PC-3 (cell line): ENCODE data around the gene BRK1. TPM values are rescaled to one million over a fixed set of nuclear protein-coding genes. Genes with fewer than 3 reads are reported as not detected.
"Not testable (repeated sequence)": the region's sequence is repeated elsewhere in the genome, so short reads cannot be mapped to it uniquely, and the experiment has no call there.

Source experiments
- ATAC-seq: fragments of 200-7000 bp; cut with Tn5 transposase; 2 replicates; pipeline ENCODE4 v1.9.1; 2020; ENCODE audit warnings: mild to moderate bottlenecking, moderate library complexity
- BruUV-seq: library from RNA; stranded (reverse); fragments of 400-500 nt; replicated peaks from 2 replicates; lab custom pipeline; 2021; lab: Mats Ljungman, UMichigan
- CTCF ChIA-PET: fragments of 300-600 bp; sonication (Branson Sonifier 250); formaldehyde crosslinking; loops from one replicate; lab custom pipeline; 2022; ENCODE audit warnings: antibody characterized with exemption; lab: Charles Lee
- POLR2A ChIA-PET: fragments of 300-600 bp; sonication (Branson Sonifier 250); formaldehyde crosslinking; loops from one replicate; lab custom pipeline; 2022; ENCODE audit warnings: antibody characterized with exemption; ENCODE audit not compliant: unreplicated experiment; lab: Charles Lee
- DNase-seq: peaks from one replicate; pipeline ENCODE4 v3.0.0-alpha.2; 2015
- H2AFZ ChIP-seq: fragments of 300-600 bp; sonication (generic); 2 replicates; pipeline ENCODE4 v1.6.0; 2016; ENCODE audit warnings: antibody characterized with exemption, low read length
- H3F3A ChIP-seq: fragments of 300-600 bp; sonication (generic); one replicate; pipeline ENCODE4 v1.6.0; 2017; ENCODE audit warnings: antibody characterized with exemption, low read length, control low read depth, mild to moderate bottlenecking; ENCODE audit not compliant: unreplicated experiment
- H3K27ac ChIP-seq: fragments of 300-600 bp; sonication (generic); 2 replicates; pipeline ENCODE4 v1.5.1; 2016; ENCODE audit warnings: mild to moderate bottlenecking, low read length
- H3K27me3 ChIP-seq: fragments of 300-600 bp; sonication (generic); 2 replicates; pipeline ENCODE4 v1.6.1; 2016; ENCODE audit warnings: low read length, mixed read lengths
- H3K36me3 ChIP-seq: fragments of 300-600 bp; sonication (generic); 2 replicates; pipeline ENCODE4 v1.6.1; 2016; ENCODE audit warnings: low read depth, mixed run types, low read length, mixed read lengths
- H3K4me1 ChIP-seq: fragments of 300-600 bp; sonication (generic); 2 replicates; pipeline ENCODE4 v1.5.1; 2016; ENCODE audit warnings: low read length; ENCODE audit not compliant: insufficient read depth
- H3K4me2 ChIP-seq: fragments of 300-600 bp; sonication (generic); 2 replicates; pipeline ENCODE4 v1.6.0; 2016; ENCODE audit warnings: low read length
- H3K4me3 ChIP-seq: fragments of 300-600 bp; sonication (generic); 2 replicates; pipeline ENCODE4 v1.5.1; 2016; ENCODE audit warnings: mild to moderate bottlenecking, low read length, mixed read lengths
- H3K79me2 ChIP-seq: fragments of 300-600 bp; sonication (generic); 2 replicates; pipeline ENCODE4 v1.6.1; 2017; ENCODE audit warnings: low read length, mixed read lengths
- H3K9ac ChIP-seq: fragments of 300-600 bp; sonication (generic); 2 replicates; pipeline ENCODE4 v1.6.0; 2016; ENCODE audit warnings: mild to moderate bottlenecking, low read length
- H3K9me2 ChIP-seq: fragments of 300-600 bp; sonication (generic); replicated peaks from 2 replicates; pipeline ENCODE4 v1.6.1; 2016; ENCODE audit warnings: mixed run types, low read length, mixed read lengths
- H3K9me3 ChIP-seq: fragments of 300-600 bp; sonication (generic); 2 replicates; pipeline ENCODE4 v1.6.1; 2016; ENCODE audit warnings: low read length, mixed read lengths
- H4K20me1 ChIP-seq: fragments of 300-600 bp; sonication (generic); 2 replicates; pipeline ENCODE4 v1.6.1; 2016; ENCODE audit warnings: low read length, mixed read lengths
- CTCF ChIP-seq: fragments of 300-600 bp; sonication (generic); conservative IDR thresholded peaks from 2 replicates; pipeline ENCODE4 v1.5.1; 2017; ENCODE audit warnings: antibody characterized with exemption, low read depth, mild to moderate bottlenecking, low read length
- EZH2 ChIP-seq: fragments of 300-600 bp; sonication (generic); IDR thresholded peaks from one replicate; pipeline ENCODE4 v1.6.1; 2017; ENCODE audit warnings: antibody characterized with exemption, mild to moderate bottlenecking, low read length; ENCODE audit not compliant: unreplicated experiment
- EZH2phosphoT487 ChIP-seq: fragments of 300-600 bp; sonication (generic); IDR thresholded peaks from 2 replicates; pipeline ENCODE4 v1.6.1; 2018; ENCODE audit warnings: mild to moderate bottlenecking, antibody characterized with exemption, low read length, borderline replicate concordance
- intact Hi-C: fragments of 100-400 bp; cut with micrococcal nuclease; formaldehyde crosslinking; loops from 2 replicates; pipeline ENCODE4 v1.9.0; 2023
- total RNA-seq: library from RNA; depleted of rRNA; stranded (reverse); fragments of >200 nt; gene quantifications from 2 replicates; pipeline ENCODE4 v1.2.3, GENCODE V29; 2014

Gene BRK1
- total RNA-seq, 1 experiment from 2014 or later = 140 TPM

- DNase-seq (no peak), ATAC-seq (no peak)
- H3K27ac ChIP-seq = no peak overlapping the region
- no peak overlapping the region for H2AFZ ChIP-seq
- intact Hi-C loops = no loop called here
- H3K4me1 ChIP-seq = no peaks in the 10 kb centered on the region
- no peak overlapping the region for H3K9ac ChIP-seq
- no peaks in the 10 kb centered on the region for H3F3A ChIP-seq
- no peaks in the 10 kb centered on the region for H3K27me3 ChIP-seq
- no peaks in the 10 kb centered on the region for H3K9me3 ChIP-seq
- no peak overlapping the region for H3K4me3 ChIP-seq
- CTCF ChIA-PET = no interaction called here
- no peaks in the 10 kb centered on the region for H3K9me2 ChIP-seq
- TSS peak; percentile 13 for BruUV-seq
- POLR2A ChIA-PET = interaction anchor here (0.6 kb wide), 1 partner anchor 108 kb away, joined by 3 read pairs; no protein-coding TSS in a partner anchor
- H3K36me3 ChIP-seq = peaks cover 12% of the 10 kb centered on the region
- TF ChIP-seq EZH2 (no peak), CTCF (no peak), EZH2phosphoT487 (no peak)
- no peaks in the 10 kb centered on the region for H3K79me2 ChIP-seq
- H4K20me1 ChIP-seq = no peaks in the 10 kb centered on the region
- H3K4me2 ChIP-seq = no peak overlapping the region
Measured at GRCh38 chr3:10155658-10156057, 40.2 kb downstream of the BRK1 start.

- no peak overlapping the region for H3K9ac ChIP-seq
- H3K4me2 ChIP-seq = no peak overlapping the region
- H4K20me1 ChIP-seq = no peaks in the 10 kb centered on the region
- H3F3A ChIP-seq = no peaks in the 10 kb centered on the region
- H3K4me3 ChIP-seq = no peak overlapping the region
- H3K27me3 ChIP-seq = no peaks in the 10 kb centered on the region
- H3K9me2 ChIP-seq = no peaks in the 10 kb centered on the region
- no peak for ATAC-seq
- H3K4me1 ChIP-seq = no peaks in the 10 kb centered on the region
- H3K79me2 ChIP-seq = no peaks in the 10 kb centered on the region
- H3K27ac ChIP-seq = no peak overlapping the region
- no TSS peak for BruUV-seq
- TF ChIP-seq EZH2phosphoT487 = no peak
- TF ChIP-seq CTCF = no peak
- POLR2A ChIA-PET = no interaction called here
- intact Hi-C loops = no loop called here
- H3K9me3 ChIP-seq = no peaks in the 10 kb centered on the region
- no peak overlapping the region for H2AFZ ChIP-seq
- no peak for DNase-seq
- CTCF ChIA-PET = interaction anchor here (0.7 kb wide), 1 partner anchor 210 kb away, joined by 9 read pairs; no protein-coding TSS in a partner anchor
- H3K36me3 ChIP-seq = peaks cover 3% of the 10 kb centered on the region; the same call in 1 of the 2 replicates
Measured at GRCh38 chr3:10157031-10157430, 41.6 kb downstream of the BRK1 start.

GRCh38 chr3:10158555-10158954, 43.1 kb downstream of the BRK1 start:
- H3K27me3 ChIP-seq, H3K4me3 ChIP-seq, H3K36me3 ChIP-seq, BruUV-seq, intact Hi-C loops, H3K9me3 ChIP-seq, H3K4me2 ChIP-seq, POLR2A ChIA-PET, H3K9ac ChIP-seq, H3K27ac ChIP-seq, H3K4me1 ChIP-seq, H4K20me1 ChIP-seq, H3F3A ChIP-seq, ATAC-seq, DNase-seq, H3K79me2 ChIP-seq, H3K9me2 ChIP-seq, H2AFZ ChIP-seq: not testable (repeated sequence)
- CTCF ChIA-PET = interaction anchor here (0.6 to 0.7 kb wide), 2 partner anchors 28 to 510 kb away, joined by 3 read pairs; no protein-coding TSS in a partner anchor
